Sigmoid colon (tissue), 7 donors: Measurements from ENCODE around the gene ZNF12. TPM values are rescaled to one million over a fixed set of nuclear protein-coding genes. Genes with fewer than 3 reads are reported as not detected.

Experiments used
- DNase-seq: peaks from one replicate; pipeline ENCODE4 v3.0.0-alpha.2; 2019
- H3K27ac ChIP-seq, 4 donors: fragments of 200-600 bp; sonication (generic); one replicate each; pipeline ENCODE4 v1.5.1; 2016 to 2019; ENCODE audit warnings: mild to moderate bottlenecking in 1 of 4
- H3K27me3 ChIP-seq, 3 donors: fragments of 200-600 bp; sonication (generic); one replicate each; pipeline ENCODE4 v1.5.1; 2019; ENCODE audit warnings: mild to moderate bottlenecking in 1 of 3
- H3K36me3 ChIP-seq, 4 donors: fragments of 200-600 bp; sonication (generic); one replicate each; pipeline ENCODE4 v1.5.1; 2016 to 2019
- H3K4me1 ChIP-seq, 4 donors: fragments of 200-600 bp; sonication (generic); one replicate each; pipeline ENCODE4 v1.5.1; 2017 to 2019
- H3K4me3 ChIP-seq, 4 donors: fragments of 200-600 bp; sonication (generic); one replicate each; pipeline ENCODE4 v1.5.1; 2017 to 2019; ENCODE audit warnings: mild to moderate bottlenecking in 2 of 4, moderate library complexity in 1 of 4
- H3K9me3 ChIP-seq, 4 donors: fragments of 200-600 bp in 3 of 4; sonication (generic) in 3 of 4; one replicate each; pipeline versions ENCODE4 v1.5.1 to v1.6.1; 2013 to 2019
- CTCF ChIP-seq, 4 experiments: fragments of 450-650 bp in 3 of 4; fragments of 200-600 bp in 1 of 4; IDR thresholded peaks; one replicate each; pipeline ENCODE4 v1.5.1; 2016 to 2019; ENCODE audit warnings: antibody characterized with exemption in 4 of 4, mild to moderate bottlenecking in 3 of 4, moderate library complexity in 2 of 4
- EP300 ChIP-seq, 4 donors: sonication (generic); formaldehyde crosslinking; IDR thresholded peaks; one replicate each; pipeline ENCODE4 v1.6.1; 2017; ENCODE audit warnings: antibody characterized with exemption in 4 of 4
- POLR2A ChIP-seq, 2 donors: fragments of 450-650 bp; IDR thresholded peaks; one replicate each; pipeline ENCODE4 v1.6.1; 2016; ENCODE audit warnings: antibody characterized with exemption in 2 of 2, mild to moderate bottlenecking in 2 of 2, moderate library complexity in 2 of 2
- POLR2AphosphoS5 ChIP-seq, 4 donors: sonication (generic); formaldehyde crosslinking; IDR thresholded peaks; one replicate each; pipeline ENCODE4 v1.6.1; 2017; ENCODE audit warnings: antibody characterized with exemption in 4 of 4
- WGBS, 2 donors: extraction: QIAGEN DNeasy Blood & Tissue Kit; methylation state at CpG; one replicate each; pipeline ENCODE4 v1.1.7; 2013; 5-methylcytosine and 5-hydroxymethylcytosine counted together
- intact Hi-C: fragments of 100-400 bp; cut with DNase I; formaldehyde crosslinking; loops from one replicate; pipeline ENCODE4 v1.15.1; 2023
- polyA plus RNA-seq, 3 donors: library from polyadenylated mRNA; stranded (reverse); fragments of 200-250 nt; gene quantifications; one replicate each; pipeline ENCODE4 v1.2.3, GENCODE V29; 2013
- total RNA-seq, 4 donors: library from RNA; depleted of rRNA; stranded (reverse); fragments of >200 nt; gene quantifications; one replicate each; pipeline ENCODE4 v1.1.0, GENCODE V29; 2016
- donor health status: healthy with polysubstance abuse.
- donor health status: Bipolar disorder and iron deficiency.
- donor health status: healthy.

Gene ZNF12
- total and polyA plus RNA-seq, 7 donors = 4.4 to 27.1 (median 17.2) TPM

GRCh38 chr7:6642239-6642839 lies 64.4 kb downstream of the ZNF12 start:
- intact Hi-C loops = no loop called here
- Histone ChIP-seq H3K36me3 (peaks cover 0 to 70% (median 35%) of the 10 kb centered on the region in 4 donors), H3K4me1 (peaks cover 0 to 23% (median 19%) of the 10 kb centered on the region in 4 donors), H3K9me3 (no peaks in the 10 kb centered on the region), H3K27me3 (no peaks in the 10 kb centered on the region), H3K4me3 (no peak overlapping the region), H3K27ac (no peak overlapping the region)
- 94 to 95% methylated on average over 24 of the region's 24 CpGs for WGBS, 2 donors
- no peak for TF ChIP-seq POLR2AphosphoS5 (IDR thresholded peaks at IDR 0.05)
- no peak for TF ChIP-seq POLR2A (IDR thresholded peaks at IDR 0.05)
- TF ChIP-seq EP300 (IDR thresholded peaks at IDR 0.05) = no peak
- TF ChIP-seq CTCF (IDR thresholded peaks at IDR 0.05) = no peak
- no peak for DNase-seq

DNA sequence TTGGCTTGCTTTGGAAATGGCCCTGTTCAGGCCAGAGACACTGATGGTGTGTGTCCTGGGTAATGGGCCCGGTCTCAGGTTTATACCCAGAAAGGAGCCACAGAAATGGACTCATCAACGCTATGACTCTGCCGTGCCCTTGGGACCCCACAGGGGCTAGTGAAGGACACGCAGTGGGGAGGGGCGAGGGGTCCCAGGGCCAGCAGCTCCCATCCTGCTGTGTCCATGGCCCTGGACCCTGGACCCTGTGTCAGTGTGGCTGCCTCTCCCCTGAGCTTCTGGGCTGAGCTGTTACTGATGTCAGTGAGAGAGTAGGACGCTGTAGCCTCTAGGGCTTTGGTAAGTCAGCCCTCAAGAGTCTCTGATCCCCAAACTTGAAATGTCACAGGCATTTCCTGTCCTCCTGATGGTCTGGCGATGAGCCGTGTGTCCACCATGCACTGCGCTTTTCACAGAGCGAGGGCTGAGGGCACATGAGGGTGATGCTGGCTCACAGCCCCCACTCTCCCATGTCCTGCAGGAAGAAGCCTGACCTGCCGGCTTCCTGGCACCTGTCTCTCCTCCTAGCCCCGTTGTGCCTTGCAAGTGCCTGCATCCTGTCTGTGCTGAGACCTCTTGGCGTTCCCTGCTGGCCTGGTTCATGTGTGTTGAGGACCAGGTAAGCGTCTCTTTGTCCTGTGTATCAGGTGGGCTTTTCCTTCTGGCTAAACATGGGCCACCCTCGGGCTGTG lies 65.3 kb downstream of the ZNF12 start:
- peaks cover 0 to 26% (median 22%) of the 10 kb centered on the region in 4 donors for H3K4me1 ChIP-seq
- WGBS, 2 donors = 92% methylated on average over 15 of the region's 15 CpGs
- H3K36me3 ChIP-seq = peaks cover 0 to 62% (median 35%) of the 10 kb centered on the region in 4 donors
- H3K27me3 ChIP-seq = no peaks in the 10 kb centered on the region
- intact Hi-C loops = no loop called here
- no peak for DNase-seq
- H3K4me3 ChIP-seq = no peak overlapping the region
- TF ChIP-seq POLR2A (IDR thresholded peaks at IDR 0.05) = no peak
- no peak for TF ChIP-seq CTCF (IDR thresholded peaks at IDR 0.05)
- no peak for TF ChIP-seq POLR2AphosphoS5 (IDR thresholded peaks at IDR 0.05)
- no peak for TF ChIP-seq EP300 (IDR thresholded peaks at IDR 0.05)
- H3K27ac ChIP-seq = no peak overlapping the region
- no peaks in the 10 kb centered on the region for H3K9me3 ChIP-seq

DNA sequence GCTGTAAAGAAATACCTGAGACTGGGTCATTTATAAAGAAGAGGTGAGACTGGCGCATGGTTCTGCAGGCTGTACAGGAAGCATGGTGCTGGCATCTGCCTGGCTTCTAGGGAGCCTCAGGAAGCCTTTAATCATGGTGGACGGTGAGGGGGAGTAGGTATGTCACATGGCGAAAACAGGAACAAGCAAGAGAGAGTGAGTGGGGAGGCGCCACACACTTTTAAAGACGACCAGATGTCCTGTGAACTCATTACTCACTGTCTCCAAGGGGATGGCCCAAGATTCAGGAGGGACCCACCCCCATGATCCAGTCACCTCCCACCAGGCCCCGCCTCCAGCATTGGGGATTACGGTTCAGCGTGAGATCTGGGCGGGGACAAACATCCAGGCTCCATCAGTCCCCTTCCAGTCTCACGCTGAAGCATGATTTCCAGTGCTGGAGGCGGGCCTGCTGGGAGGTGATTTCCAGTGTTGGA lies 66.5 kb downstream of the ZNF12 start:
- intact Hi-C loops = no loop called here
- Histone ChIP-seq H3K9me3 (no peaks in the 10 kb centered on the region), H3K27me3 (no peaks in the 10 kb centered on the region), H3K36me3 (peaks cover 0 to 50% (median 33%) of the 10 kb centered on the region in 4 donors), H3K4me3 (no peak overlapping the region), H3K27ac (no peak overlapping the region), H3K4me1 (peaks cover 0 to 31% (median 26%) of the 10 kb centered on the region in 4 donors)
- 78 to 83% methylated on average over 11 of the region's 11 CpGs for WGBS, 2 donors
- TF ChIP-seq CTCF (IDR thresholded peaks at IDR 0.05) (no peak), EP300 (IDR thresholded peaks at IDR 0.05) (no peak), POLR2AphosphoS5 (IDR thresholded peaks at IDR 0.05) (no peak), POLR2A (IDR thresholded peaks at IDR 0.05) (no peak)
- DNase-seq = no peak

GRCh38 chr7:6639627-6640026 lies 67.1 kb downstream of the ZNF12 start:
- Histone ChIP-seq H3K27me3 (no peaks in the 10 kb centered on the region), H3K4me1 (peaks cover 0 to 31% (median 26%) of the 10 kb centered on the region in 4 donors), H3K4me3 (no peak overlapping the region), H3K27ac (no peak overlapping the region), H3K9me3 (no peaks in the 10 kb centered on the region), H3K36me3 (peaks cover 0 to 43% (median 27%) of the 10 kb centered on the region in 4 donors)
- intact Hi-C loops = no loop called here
- TF ChIP-seq CTCF (IDR thresholded peaks at IDR 0.05) (no peak), POLR2AphosphoS5 (IDR thresholded peaks at IDR 0.05) (no peak), EP300 (IDR thresholded peaks at IDR 0.05) (no peak), POLR2A (IDR thresholded peaks at IDR 0.05) (no peak)
- 94 to 95% methylated on average over 11 of the region's 11 CpGs for WGBS, 2 donors
- DNase-seq = no peak
